ENCODE results near the gene AP4E1.
"Not testable (repeated sequence)": the region's sequence is repeated elsewhere in the genome, so short reads cannot be mapped to it uniquely, and the experiment has no call there.

AP4E1 gene

DNA sequence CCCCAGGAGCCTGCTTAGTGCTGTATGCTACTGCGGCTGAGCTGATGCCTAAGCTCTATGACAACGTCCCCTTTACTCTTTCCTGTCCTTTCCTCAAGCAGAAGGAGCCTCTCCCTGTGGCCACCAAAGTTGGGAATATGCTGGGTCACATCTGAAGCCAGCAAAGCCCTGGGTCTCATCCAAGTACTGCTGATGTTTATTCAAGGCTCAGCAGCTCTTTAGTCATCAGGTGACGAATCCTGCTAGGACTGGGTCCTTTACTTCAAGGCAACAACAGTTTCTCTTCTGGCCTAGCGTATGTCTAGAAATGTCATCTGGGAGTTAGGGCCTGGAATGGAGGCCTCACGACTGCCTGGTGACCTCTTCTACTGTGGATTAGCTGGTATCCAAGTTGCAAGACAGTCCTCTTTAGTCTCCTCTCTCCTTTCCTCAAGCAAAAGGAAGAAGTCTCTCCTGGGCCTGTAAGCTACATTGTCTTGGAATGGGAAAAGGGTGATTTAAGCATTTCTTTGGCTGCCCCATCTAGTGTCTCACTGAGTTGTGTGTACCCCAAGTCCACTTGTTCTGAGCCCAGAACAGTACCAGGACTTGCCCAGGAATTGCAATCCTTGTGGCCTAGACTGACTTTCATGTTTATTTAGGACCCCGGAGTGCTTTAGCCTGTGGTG is 122.3 kb downstream of the AP4E1 start:
- DNase-seq = no peak

DNA sequence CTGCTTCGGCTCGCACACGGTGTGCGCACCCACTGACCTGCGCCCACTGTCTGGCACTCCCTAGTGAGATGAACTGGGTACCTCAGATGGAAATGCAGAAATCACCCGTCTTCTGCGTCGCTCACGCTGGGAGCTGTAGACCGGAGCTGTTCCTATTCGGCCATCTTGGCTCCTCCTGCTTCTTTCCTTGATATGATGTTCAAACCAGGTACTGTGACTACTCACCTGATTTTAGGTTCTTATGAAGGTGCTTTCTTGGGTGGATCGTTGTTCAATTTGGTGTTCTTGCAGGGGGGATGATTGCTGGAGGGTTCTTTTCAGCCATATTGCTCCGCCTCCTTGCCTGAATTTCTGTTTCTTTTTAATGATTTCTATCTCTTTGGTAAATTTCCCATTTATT is 129.0 kb downstream of the AP4E1 start:
- DNase-seq = not testable (repeated sequence)

DNA sequence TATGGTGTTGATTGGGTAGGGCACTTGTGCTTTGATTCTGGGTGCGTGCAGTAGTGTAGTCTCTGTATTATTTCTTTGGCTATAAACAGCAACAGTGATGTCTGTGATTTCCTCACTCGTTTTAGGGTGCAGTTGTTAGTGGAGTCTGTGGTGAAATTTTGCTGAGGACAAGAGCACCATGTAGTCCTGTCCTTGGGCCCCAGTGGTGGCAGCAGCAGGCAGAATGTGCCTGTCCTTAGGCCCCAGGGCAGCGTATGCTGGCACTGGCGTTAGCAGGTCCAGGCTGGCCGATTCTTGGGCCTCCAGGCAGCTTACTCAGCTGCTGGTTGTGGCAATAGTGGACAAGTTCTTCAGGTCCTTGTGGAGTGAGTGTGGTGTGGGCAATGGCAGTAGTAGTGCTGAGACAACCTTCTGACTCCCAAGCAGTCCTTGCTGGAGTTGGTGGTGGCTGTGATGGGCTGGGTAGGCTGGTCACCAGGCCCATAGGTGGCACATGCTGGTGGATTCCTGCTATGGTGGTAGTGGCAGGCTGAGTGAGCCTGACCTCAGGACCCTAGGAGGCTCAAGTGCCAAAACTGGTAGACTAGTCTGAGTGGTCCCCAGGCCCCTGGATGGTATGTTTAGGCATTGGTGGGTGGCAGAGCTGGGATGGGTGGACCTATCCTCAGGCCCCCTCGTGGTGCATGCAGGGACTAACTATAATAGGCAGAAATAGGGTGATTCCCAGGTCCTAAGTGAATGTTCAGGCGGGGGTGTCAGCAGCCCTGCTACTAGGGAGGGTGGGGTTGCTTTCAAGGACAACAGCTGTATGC is 129.9 kb downstream of the AP4E1 start:
- DNase-seq = no peak

GRCh38 chr15:51038974-51039319 is 130.5 kb downstream of the AP4E1 start:
- no peak for DNase-seq

DNA sequence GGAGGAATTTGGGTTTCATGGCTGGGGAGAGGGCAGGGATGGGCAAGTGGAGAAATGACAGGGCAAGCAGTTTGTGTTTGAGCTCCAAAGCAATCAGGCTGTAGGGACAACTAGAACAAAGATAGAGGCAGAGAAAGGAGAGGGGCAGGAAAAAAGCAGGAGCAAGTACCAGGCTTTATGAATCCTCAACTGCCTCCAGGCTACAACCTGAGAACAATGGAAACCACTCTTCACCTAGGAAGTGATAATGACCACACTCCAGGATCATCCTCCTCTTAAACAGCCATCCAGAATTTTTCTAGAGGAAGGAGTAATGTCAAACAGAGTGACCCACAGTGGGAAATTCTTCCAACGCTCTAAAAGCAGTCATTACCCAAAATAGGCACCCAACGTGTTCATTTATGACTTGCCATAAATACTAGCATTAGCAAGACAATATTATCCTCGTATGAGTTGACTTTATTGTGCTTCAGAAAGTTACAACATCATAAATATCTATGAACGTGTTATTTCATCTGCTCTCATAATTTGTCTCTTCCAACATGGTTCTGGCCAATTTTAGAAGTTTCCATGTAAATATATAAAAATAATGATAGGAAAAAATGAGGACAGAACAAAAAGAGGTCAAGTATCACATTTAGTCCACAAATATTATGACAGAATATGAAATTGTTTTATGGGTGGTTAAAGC is 135.7 kb downstream of the AP4E1 start:
- no peak for DNase-seq

- DNase-seq = no peak
Observed at GRCh38 chr15:51046016-51046415, 137.5 kb downstream of the AP4E1 start.

GRCh38 chr15:51046799-51047449 is 138.4 kb downstream of the AP4E1 start:
- no peak for DNase-seq

GRCh38 chr15:51048308-51048707 is 139.8 kb downstream of the AP4E1 start:
- no peak for DNase-seq

GRCh38 chr15:51049081-51049480 is 140.6 kb downstream of the AP4E1 start:
- DNase-seq = no peak

DNA sequence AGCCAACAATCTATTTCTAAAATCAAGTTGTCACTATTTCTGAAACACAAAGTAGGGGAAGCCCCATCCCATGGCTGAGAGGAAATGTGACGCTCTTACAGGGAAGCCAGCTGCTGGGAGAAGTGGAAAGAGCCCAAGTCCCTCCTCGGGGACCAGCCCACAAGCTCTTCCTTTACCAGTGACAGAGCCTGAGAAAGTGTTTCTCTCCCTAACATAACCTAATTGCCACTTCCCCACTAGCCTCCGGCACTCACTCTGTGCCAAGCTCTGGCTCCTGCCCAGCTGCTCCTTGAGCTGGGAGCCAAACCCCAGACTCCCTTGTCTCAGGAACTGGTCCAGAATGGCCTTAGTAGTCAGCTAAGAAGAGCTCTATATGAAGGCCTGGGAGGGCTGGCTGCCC is 143.3 kb downstream of the AP4E1 start:
- peak; percentile 47 for DNase-seq

GRCh38 chr15:51053571-51053970 is 145.1 kb downstream of the AP4E1 start:
- no peak for DNase-seq

DNA sequence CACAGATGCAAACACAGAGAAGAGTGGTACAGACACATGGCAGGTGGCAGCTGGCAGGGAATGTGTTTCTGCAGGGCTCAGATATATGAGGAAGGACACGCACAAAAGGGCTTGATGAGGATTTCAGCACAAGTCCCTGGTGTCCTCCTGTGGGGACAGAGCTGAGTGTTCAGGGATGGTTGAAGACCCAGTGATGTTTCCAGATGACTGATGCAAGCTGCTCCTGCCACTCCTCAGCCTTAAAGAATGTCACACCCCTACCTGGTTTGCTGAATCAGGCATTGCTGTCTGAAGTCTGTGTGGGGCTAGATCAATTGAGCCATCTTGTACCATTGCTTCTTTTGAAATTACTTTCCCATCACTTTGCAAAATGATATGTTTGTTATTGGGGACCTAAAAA is 146.1 kb downstream of the AP4E1 start:
- DNase-seq = no peak
